ENCODE results near the gene CACNA1B.
"Not testable (repeated sequence)": the region's sequence is repeated elsewhere in the genome, so short reads cannot be mapped to it uniquely, and the experiment has no call there.

The CACNA1B gene

GRCh38 chr9:138082918-138083636, 205.5 kb downstream of the CACNA1B start:
- no peak for TF ChIP-seq REST (IDR thresholded peaks at IDR 0.05; ENCODE audit: insufficient replicate concordance, low read depth)
- TF ChIP-seq POLR2AphosphoS5 (IDR thresholded peaks at IDR 0.05; ENCODE audit: low read depth), result no peak
- no peak for TF ChIP-seq GABPA (IDR thresholded peaks at IDR 0.05; ENCODE audit: low read depth)
- no peak for TF ChIP-seq CTCF (IDR thresholded peaks at IDR 0.05; ENCODE audit: insufficient read depth, low read length)
- TF ChIP-seq SPI1 (IDR thresholded peaks at IDR 0.05; ENCODE audit: borderline replicate concordance, low read depth), result no peak
- H3K27me3 ChIP-seq (ENCODE audit: insufficient read depth, poor library complexity, severe bottlenecking), result no peaks in the 10 kb centered on the region
- DNase-seq (ENCODE audit: low read depth in 1 of 2, low spot score in 1 of 2), result no peak

GRCh38 chr9:138083873-138084272, 206.3 kb downstream of the CACNA1B start:
- Histone ChIP-seq H3K4me3 (replicated peaks; ENCODE audit: insufficient read depth, low read length) (no peak overlapping the region), H3K27ac (replicated peaks) (no peak overlapping the region), H3K27me3 (ENCODE audit: insufficient read depth, poor library complexity, severe bottlenecking) (no peaks in the 10 kb centered on the region)
- TF ChIP-seq CTCF (IDR thresholded peaks at IDR 0.05; ENCODE audit: insufficient read depth, low read length) (no peak), SPI1 (IDR thresholded peaks at IDR 0.05; ENCODE audit: borderline replicate concordance, low read depth) (no peak), POLR2AphosphoS5 (IDR thresholded peaks at IDR 0.05; ENCODE audit: low read depth) (no peak), REST (IDR thresholded peaks at IDR 0.05; ENCODE audit: insufficient replicate concordance, low read depth) (no peak), GABPA (IDR thresholded peaks at IDR 0.05; ENCODE audit: low read depth) (no peak)
- DNase-seq (ENCODE audit: low read depth in 1 of 2, low spot score in 1 of 2), result no peak

More at GRCh38 chr9:138082918-138083636, 205.5 kb downstream of the CACNA1B start:
- Histone ChIP-seq H3K27ac (replicated peaks) (no peak overlapping the region), H3K4me3 (replicated peaks; ENCODE audit: insufficient read depth, low read length) (no peak overlapping the region)

GRCh38 chr9:138085568-138085967, 208.0 kb downstream of the CACNA1B start:
- no peak for DNase-seq (ENCODE audit: low read depth in 1 of 2, low spot score in 1 of 2)
- Histone ChIP-seq H3K4me3 (replicated peaks; ENCODE audit: insufficient read depth, low read length) (no peak overlapping the region), H3K27me3 (ENCODE audit: insufficient read depth, poor library complexity, severe bottlenecking) (no peaks in the 10 kb centered on the region), H3K27ac (replicated peaks) (no peak overlapping the region)
- no peak for TF ChIP-seq POLR2AphosphoS5 (IDR thresholded peaks at IDR 0.05; ENCODE audit: low read depth)

GRCh38 chr9:138092057-138092456, 214.5 kb downstream of the CACNA1B start:
- H3K4me3 ChIP-seq (replicated peaks; ENCODE audit: insufficient read depth, low read length); H3K27me3 ChIP-seq (ENCODE audit: insufficient read depth, poor library complexity, severe bottlenecking); H3K27ac ChIP-seq (replicated peaks); DNase-seq (ENCODE audit: low read depth in 1 of 2, low spot score in 1 of 2): not testable (repeated sequence)

- Histone ChIP-seq H3K27me3 (ENCODE audit: insufficient read depth, poor library complexity, severe bottlenecking) (no peaks in the 10 kb centered on the region), H3K27ac (replicated peaks) (no peak overlapping the region), H3K4me3 (replicated peaks; ENCODE audit: insufficient read depth, low read length) (no peak overlapping the region)
- no peak for TF ChIP-seq REST (IDR thresholded peaks at IDR 0.05; ENCODE audit: insufficient replicate concordance, low read depth)
- no peak for TF ChIP-seq SPI1 (IDR thresholded peaks at IDR 0.05; ENCODE audit: borderline replicate concordance, low read depth)
- TF ChIP-seq CTCF (IDR thresholded peaks at IDR 0.05; ENCODE audit: insufficient read depth, low read length), result no peak
- no peak for TF ChIP-seq GABPA (IDR thresholded peaks at IDR 0.05; ENCODE audit: low read depth)
- DNase-seq (ENCODE audit: low read depth in 1 of 2, low spot score in 1 of 2), result no peak
Measured at GRCh38 chr9:138094028-138094427, 216.4 kb downstream of the CACNA1B start.
